Measurements from ENCODE around the gene ANO7.

ANO7 gene

DNA sequence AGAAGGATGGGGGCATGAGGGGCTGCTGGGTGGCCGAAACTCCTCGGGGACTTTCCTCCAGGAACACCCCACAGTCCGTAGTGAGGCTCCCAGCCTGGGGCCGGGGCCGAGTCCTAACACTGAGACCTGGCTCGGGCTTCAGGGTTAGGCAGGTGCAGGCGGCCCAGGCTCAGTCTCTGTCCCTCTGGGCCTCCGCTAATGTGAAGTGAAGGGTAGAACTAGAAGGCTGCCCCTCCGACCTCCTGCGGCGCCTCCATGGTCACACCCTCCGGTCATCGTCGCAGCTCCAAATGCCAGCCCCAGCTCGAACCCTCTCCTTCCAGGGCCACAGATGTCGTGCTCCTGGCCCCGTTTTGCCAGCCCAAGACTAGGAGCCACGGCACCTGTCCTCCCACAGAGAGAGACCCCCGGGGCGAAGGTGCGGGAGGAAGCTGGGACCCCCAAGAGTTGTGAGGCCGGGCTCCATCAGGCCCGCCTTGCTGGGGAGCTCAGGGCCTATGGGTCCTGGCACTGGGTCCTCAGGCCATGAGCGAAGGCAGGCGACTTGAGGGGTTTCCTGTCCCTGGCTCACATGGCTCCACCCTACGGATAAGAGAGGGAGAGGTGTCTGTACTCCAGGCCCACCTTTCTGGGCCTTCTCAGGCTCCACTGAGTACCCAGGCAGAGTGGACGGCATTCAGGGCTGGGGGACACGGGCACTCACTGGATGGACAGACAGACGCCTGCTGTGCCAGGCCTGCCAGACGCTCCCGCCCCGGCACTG is 797 bp downstream of the ANO7 start:
- no peaks in the 10 kb centered on the region for H3K9me3 Mint-ChIP-seq
- H3K4me3 Mint-ChIP-seq = no peak overlapping the region
- H3K36me3 Mint-ChIP-seq (ENCODE audit: low read depth) = no peaks in the 10 kb centered on the region
- no peak overlapping the region for H3K27ac Mint-ChIP-seq
- H3K4me1 Mint-ChIP-seq = peaks cover 29% of the 10 kb centered on the region
- H3K27me3 Mint-ChIP-seq (ENCODE audit: low read depth, poor library complexity) = no peaks in the 10 kb centered on the region
- TF ChIP-seq, protein P1, sequence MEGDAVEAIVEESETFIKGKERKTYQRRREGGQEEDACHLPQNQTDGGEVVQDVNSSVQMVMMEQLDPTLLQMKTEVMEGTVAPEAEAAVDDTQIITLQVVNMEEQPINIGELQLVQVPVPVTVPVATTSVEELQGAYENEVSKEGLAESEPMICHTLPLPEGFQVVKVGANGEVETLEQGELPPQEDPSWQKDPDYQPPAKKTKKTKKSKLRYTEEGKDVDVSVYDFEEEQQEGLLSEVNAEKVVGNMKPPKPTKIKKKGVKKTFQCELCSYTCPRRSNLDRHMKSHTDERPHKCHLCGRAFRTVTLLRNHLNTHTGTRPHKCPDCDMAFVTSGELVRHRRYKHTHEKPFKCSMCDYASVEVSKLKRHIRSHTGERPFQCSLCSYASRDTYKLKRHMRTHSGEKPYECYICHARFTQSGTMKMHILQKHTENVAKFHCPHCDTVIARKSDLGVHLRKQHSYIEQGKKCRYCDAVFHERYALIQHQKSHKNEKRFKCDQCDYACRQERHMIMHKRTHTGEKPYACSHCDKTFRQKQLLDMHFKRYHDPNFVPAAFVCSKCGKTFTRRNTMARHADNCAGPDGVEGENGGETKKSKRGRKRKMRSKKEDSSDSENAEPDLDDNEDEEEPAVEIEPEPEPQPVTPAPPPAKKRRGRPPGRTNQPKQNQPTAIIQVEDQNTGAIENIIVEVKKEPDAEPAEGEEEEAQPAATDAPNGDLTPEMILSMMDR (IDR thresholded peaks at IDR 0.05) = no peak
- DNase-seq = no peak

DNA sequence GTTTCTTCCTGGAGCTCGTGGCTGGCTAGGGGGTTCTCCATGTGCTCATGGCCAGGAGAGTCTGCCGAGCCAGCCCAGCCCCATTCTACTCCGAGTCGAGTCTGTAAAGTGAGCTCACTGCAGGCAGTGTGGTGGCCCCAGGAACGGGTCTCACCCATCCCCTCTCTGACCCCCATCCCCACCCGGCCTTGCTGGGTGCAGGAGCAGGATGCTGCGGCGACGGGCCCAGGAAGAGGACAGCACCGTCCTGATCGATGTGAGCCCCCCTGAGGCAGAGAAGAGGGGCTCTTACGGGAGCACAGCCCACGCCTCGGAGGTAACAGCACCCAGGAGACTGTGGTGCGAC is 1.4 kb downstream of the ANO7 start:
- Mint-ChIP-seq H3K27ac (no peak overlapping the region), H3K9me3 (no peaks in the 10 kb centered on the region), H3K4me1 (peaks cover 29% of the 10 kb centered on the region), H3K27me3 (ENCODE audit: low read depth, poor library complexity) (no peaks in the 10 kb centered on the region), H3K36me3 (ENCODE audit: low read depth) (no peaks in the 10 kb centered on the region), H3K4me3 (no peak overlapping the region)
- DNase-seq = no peak
- TF ChIP-seq, protein P1 (IDR thresholded peaks at IDR 0.05) = no peak

DNA sequence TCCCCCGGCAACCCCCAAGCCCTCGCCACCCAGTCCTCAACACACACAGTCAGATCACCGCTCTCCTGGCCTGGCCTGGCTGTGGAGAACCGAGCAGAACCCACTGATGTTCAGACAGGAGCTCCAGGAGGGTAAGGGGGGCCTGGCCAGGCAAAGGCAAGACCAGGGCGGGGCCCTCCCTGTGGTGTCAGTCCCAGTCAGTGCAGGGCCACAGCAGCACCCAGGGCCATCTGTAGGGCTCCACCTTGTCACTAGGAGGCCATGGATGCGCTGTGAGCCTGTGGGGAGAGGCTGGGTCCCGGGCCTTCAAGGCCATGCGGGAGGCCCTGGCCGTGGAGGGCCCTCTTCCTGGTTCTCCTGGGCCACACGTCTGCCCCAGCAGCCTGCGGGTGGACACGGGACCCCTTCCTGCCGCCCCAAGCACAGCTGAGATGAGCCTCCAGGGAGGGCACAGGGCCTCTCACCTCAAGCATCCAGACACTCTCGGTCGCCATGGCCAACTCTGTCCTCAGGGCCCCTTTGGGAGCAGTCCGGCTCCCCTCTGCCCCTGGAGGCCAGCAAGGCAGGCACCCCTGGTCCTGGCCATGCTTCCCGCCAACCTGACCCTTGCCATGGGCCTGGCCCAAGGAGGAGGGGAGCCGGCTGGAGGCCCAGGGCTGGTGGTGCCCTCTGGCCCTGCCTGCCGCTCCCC is 2.0 kb downstream of the ANO7 start:
- no peaks in the 10 kb centered on the region for H3K36me3 Mint-ChIP-seq (ENCODE audit: low read depth)
- DNase-seq = no peak
- TF ChIP-seq, protein P1 (IDR thresholded peaks at IDR 0.05) = no peak
- H3K4me1 Mint-ChIP-seq = peaks cover 29% of the 10 kb centered on the region
- no peak overlapping the region for H3K27ac Mint-ChIP-seq
- H3K27me3 Mint-ChIP-seq (ENCODE audit: low read depth, poor library complexity) = no peaks in the 10 kb centered on the region
- H3K9me3 Mint-ChIP-seq = no peaks in the 10 kb centered on the region
- no peak overlapping the region for H3K4me3 Mint-ChIP-seq

DNA sequence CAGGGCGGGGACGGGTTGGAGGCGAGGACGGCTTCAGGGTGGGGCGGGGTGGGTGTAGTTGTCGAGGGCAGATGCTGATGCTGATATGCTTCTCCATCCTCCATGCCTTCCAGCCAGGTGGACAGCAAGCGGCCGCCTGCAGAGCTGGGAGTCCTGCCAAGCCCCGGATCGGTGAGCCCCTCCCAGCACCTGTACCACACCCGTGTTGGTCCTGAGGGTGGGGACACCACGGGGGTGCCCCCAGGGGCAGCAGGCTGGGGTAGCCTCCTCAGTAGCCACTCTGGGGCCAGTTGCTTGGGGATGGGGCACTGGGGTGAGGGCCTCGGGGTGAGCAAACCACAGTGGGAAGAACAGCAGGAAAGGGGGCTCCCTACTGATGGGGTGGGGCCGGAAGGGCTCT is 2.6 kb downstream of the ANO7 start:
- peaks cover 23% of the 10 kb centered on the region for H3K4me1 Mint-ChIP-seq

DNA sequence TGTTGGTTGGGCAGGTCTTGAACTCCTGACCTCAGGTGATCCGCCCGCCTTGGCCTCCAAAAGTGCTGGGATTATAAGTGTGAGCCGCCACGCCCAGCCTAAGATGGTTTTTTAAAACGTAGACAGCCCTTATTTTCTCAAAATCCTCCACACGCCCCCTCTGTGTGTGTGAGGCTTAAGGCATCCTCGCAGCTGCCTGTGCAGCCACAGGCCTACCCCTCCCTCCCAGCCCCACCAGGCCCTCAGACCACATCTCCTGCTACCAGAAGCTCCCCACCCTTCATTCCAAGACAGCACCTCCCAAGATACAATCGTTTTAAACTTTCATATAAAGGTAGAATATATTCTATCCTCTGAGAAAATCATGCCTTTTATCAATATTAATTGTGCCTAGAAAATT is 4.8 kb downstream of the ANO7 start:
- no peaks in the 10 kb centered on the region for H3K9me3 Mint-ChIP-seq
- no peaks in the 10 kb centered on the region for H3K36me3 Mint-ChIP-seq (ENCODE audit: low read depth)
- DNase-seq = no peak
- peaks cover 11% of the 10 kb centered on the region for H3K4me1 Mint-ChIP-seq
- no peak overlapping the region for H3K27ac Mint-ChIP-seq
- H3K4me3 Mint-ChIP-seq = no peak overlapping the region
- H3K27me3 Mint-ChIP-seq (ENCODE audit: low read depth, poor library complexity) = no peaks in the 10 kb centered on the region
- TF ChIP-seq, protein P1 (IDR thresholded peaks at IDR 0.05) = no peak

More for the DNA sequence above, 2.6 kb downstream of the ANO7 start:
- Mint-ChIP-seq H3K9me3 (no peaks in the 10 kb centered on the region), H3K4me3 (no peak overlapping the region), H3K27ac (no peak overlapping the region), H3K36me3 (ENCODE audit: low read depth) (no peaks in the 10 kb centered on the region), H3K27me3 (ENCODE audit: low read depth, poor library complexity) (no peaks in the 10 kb centered on the region)
- no peak for DNase-seq
- TF ChIP-seq, protein P1 (IDR thresholded peaks at IDR 0.05) = no peak

DNA sequence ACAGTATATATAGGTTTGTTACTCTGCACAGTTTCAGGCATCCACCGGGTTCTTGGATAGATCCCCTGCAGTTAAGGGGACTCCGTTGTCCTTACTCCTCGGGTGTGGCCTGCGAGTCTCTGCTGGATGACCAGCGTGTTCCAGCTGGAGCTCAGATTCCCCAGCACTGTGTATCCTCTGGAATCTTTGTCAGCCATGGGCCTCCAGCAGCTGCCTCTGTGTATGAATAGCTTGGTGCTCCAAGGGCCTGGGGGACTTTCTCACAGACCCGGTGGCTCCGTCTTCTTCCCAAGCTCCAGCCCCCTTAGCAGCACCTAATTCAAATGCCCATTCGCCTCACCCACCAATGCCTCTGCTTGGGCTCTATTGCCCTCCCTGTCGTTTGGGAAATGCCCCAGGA is 6.3 kb downstream of the ANO7 start:
- Mint-ChIP-seq H3K27ac (no peak overlapping the region), H3K36me3 (ENCODE audit: low read depth) (no peaks in the 10 kb centered on the region), H3K27me3 (ENCODE audit: low read depth, poor library complexity) (no peaks in the 10 kb centered on the region), H3K4me3 (no peak overlapping the region), H3K4me1 (peaks cover 18% of the 10 kb centered on the region), H3K9me3 (no peaks in the 10 kb centered on the region)
- DNase-seq = no peak
- TF ChIP-seq, protein P1 (IDR thresholded peaks at IDR 0.05) = no peak

Measured in nephron progenitor cell (in vitro differentiated cells).